ENCODE data around the gene SYNCRIP.

DNA sequence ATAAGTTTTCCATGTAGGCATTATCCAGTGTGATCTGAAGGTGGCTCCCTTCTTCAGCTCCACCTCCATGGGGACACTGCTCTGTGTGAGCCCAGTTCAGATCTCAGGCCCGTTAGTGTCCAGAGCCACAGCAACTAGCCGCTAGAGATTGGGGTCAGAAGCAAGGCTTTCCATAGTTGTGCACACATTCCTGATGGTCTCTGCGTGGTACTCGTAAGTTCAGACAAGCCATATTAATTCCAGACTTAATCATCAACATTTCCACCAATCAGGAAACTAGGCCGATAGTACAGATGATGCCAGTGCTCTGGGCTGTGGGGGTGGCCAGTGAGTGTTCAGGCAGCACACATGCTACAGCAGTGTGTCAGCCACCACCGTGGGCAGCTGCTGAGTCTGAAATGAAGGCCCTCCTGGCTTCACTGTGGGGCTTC is 17.5 kb upstream of the SYNCRIP start:
- no peak for TF ChIP-seq POLR2A (IDR thresholded peaks at IDR 0.05)
- TF ChIP-seq, protein P1, sequence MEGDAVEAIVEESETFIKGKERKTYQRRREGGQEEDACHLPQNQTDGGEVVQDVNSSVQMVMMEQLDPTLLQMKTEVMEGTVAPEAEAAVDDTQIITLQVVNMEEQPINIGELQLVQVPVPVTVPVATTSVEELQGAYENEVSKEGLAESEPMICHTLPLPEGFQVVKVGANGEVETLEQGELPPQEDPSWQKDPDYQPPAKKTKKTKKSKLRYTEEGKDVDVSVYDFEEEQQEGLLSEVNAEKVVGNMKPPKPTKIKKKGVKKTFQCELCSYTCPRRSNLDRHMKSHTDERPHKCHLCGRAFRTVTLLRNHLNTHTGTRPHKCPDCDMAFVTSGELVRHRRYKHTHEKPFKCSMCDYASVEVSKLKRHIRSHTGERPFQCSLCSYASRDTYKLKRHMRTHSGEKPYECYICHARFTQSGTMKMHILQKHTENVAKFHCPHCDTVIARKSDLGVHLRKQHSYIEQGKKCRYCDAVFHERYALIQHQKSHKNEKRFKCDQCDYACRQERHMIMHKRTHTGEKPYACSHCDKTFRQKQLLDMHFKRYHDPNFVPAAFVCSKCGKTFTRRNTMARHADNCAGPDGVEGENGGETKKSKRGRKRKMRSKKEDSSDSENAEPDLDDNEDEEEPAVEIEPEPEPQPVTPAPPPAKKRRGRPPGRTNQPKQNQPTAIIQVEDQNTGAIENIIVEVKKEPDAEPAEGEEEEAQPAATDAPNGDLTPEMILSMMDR (IDR thresholded peaks at IDR 0.05): no peak
